Endothelial cell of umbilical vein (primary cell): Measurements from ENCODE around the gene HTR3A. TPM values are rescaled to one million over a fixed set of nuclear protein-coding genes. Genes with fewer than 3 reads are reported as not detected.

ENCODE experiments used
- BruUV-seq: library from RNA; stranded (reverse); fragments of 400-500 nt; replicated peaks from 2 replicates; lab custom pipeline; 2021; lab: Mats Ljungman, UMichigan
- CTCF ChIA-PET: fragments of 300-600, 350-600 bp; sonication (Branson Sonifier 250); formaldehyde crosslinking; loops from one replicate; lab custom pipeline; 2021; ENCODE audit warnings: antibody characterized with exemption, inconsistent platforms; lab: Charles Lee
- POLR2A ChIA-PET: fragments of 300-600, 350-600 bp; sonication (Branson Sonifier 250); formaldehyde crosslinking; loops from one replicate; lab custom pipeline; 2021; ENCODE audit warnings: antibody characterized with exemption, inconsistent platforms; lab: Charles Lee
- DNase-seq: peaks from one replicate; pipeline ENCODE4 v3.0.0-alpha.2; 2011; ENCODE audit warnings: low read depth, low spot score
- FAIRE-seq: peaks from 2 replicates; lab custom pipeline; 2011; peaks lifted over from hg19 to GRCh38; lab: Jason Lieb, UNC
- H2AFZ ChIP-seq: 2 replicates; pipeline ENCODE4 v1.6.0; 2012; ENCODE audit warnings: low read depth, low read length, control low read depth, inconsistent platforms
- H3K27ac ChIP-seq: 2 replicates; pipeline ENCODE4 v1.5.1; 2011; ENCODE audit warnings: low read depth, mild to moderate bottlenecking, control low read depth, low read length, moderate library complexity; ENCODE audit not compliant: insufficient read depth
- H3K27me3 ChIP-seq, 2 experiments: 2 replicates each; pipeline versions ENCODE4 v1.6.0 to v1.6.1; 2011; ENCODE audit warnings: low read length in 2 of 2, mixed read lengths in 1 of 2; ENCODE audit not compliant: control insufficient read depth in 2 of 2, insufficient read depth in 2 of 2
- H3K36me3 ChIP-seq, 2 experiments: 2 replicates in 1 of 2; 3 replicates in 1 of 2; pipeline ENCODE4 v1.5.1; 2011; ENCODE audit warnings: low read length in 2 of 2, mild to moderate bottlenecking in 1 of 2, moderate library complexity in 1 of 2; ENCODE audit not compliant: control insufficient read depth in 2 of 2, insufficient read depth in 2 of 2; ENCODE audit errors: extremely low read depth in 1 of 2
- H3K4me1 ChIP-seq: 3 replicates; pipeline ENCODE4 v1.5.1; 2011; ENCODE audit warnings: mild to moderate bottlenecking, low read length; ENCODE audit not compliant: control insufficient read depth, insufficient read depth; ENCODE audit errors: extremely low read depth
- H3K4me2 ChIP-seq: 2 replicates; pipeline ENCODE4 v1.6.1; 2011; ENCODE audit warnings: low read length, control low read depth, mixed read lengths; ENCODE audit not compliant: insufficient read depth
- H3K4me3 ChIP-seq, 3 experiments: fragments of 200-600 bp in 1 of 3; sonication (generic), shearing (Covaris generic) in 1 of 3; replicated peaks in 1 of 3; 2 replicates each; pipeline ENCODE4 v1.5.1; 2011 to 2016; ENCODE audit warnings: control low read depth in 3 of 3, low read length in 3 of 3, mild to moderate bottlenecking in 2 of 3, inconsistent platforms in 1 of 3, low read depth in 1 of 3, moderate library complexity in 1 of 3; ENCODE audit not compliant: insufficient read depth in 1 of 3
- H3K79me2 ChIP-seq: 2 replicates; pipeline ENCODE4 v1.6.0; 2012; ENCODE audit warnings: low read length, inconsistent platforms; ENCODE audit not compliant: control insufficient read depth, insufficient read depth
- H3K9ac ChIP-seq: replicated peaks from 2 replicates; pipeline ENCODE3; 2011; ENCODE audit warnings: low read length, control low read depth; ENCODE audit not compliant: insufficient read depth; ENCODE audit errors: extremely low read depth
- H3K9me1 ChIP-seq: replicated peaks from 3 replicates; pipeline ENCODE4 v1.6.0; 2011; ENCODE audit warnings: mild to moderate bottlenecking, low read length; ENCODE audit not compliant: control insufficient read depth, insufficient read depth; ENCODE audit errors: extremely low read depth
- H3K9me3 ChIP-seq: replicated peaks from 2 replicates; pipeline ENCODE4 v1.5.1; 2012; ENCODE audit warnings: low read length, inconsistent platforms; ENCODE audit not compliant: control insufficient read depth, insufficient read depth
- H4K20me1 ChIP-seq: replicated peaks from 2 replicates; pipeline ENCODE3; 2011; ENCODE audit warnings: mild to moderate bottlenecking, low read length; ENCODE audit not compliant: control insufficient read depth, insufficient read depth; ENCODE audit errors: extremely low read depth
- EZH2 ChIP-seq: IDR thresholded peaks from 2 replicates; pipeline ENCODE4 v1.6.1; 2012; ENCODE audit warnings: borderline replicate concordance, low read depth, mild to moderate bottlenecking, moderate library complexity, low read length, inconsistent platforms; ENCODE audit not compliant: severe bottlenecking
- FOS ChIP-seq: IDR thresholded peaks from 2 replicates; pipeline ENCODE4 v1.6.1; 2011; ENCODE audit warnings: mild to moderate bottlenecking, low read length, moderate library complexity, borderline replicate concordance; ENCODE audit not compliant: insufficient read depth
- GATA2 ChIP-seq: IDR thresholded peaks from 2 replicates; pipeline ENCODE4 v1.7.0; 2011; ENCODE audit warnings: low read depth, mild to moderate bottlenecking, moderate library complexity, mixed read lengths, low read length; ENCODE audit not compliant: insufficient read length, insufficient read depth
- JUN ChIP-seq: IDR thresholded peaks from 2 replicates; pipeline ENCODE4 v1.6.1; 2011; ENCODE audit warnings: borderline replicate concordance, low read depth; ENCODE audit not compliant: insufficient read length, insufficient read depth
- MYC ChIP-seq: IDR thresholded peaks from one replicate; pipeline ENCODE4 v1.6.1; 2011; ENCODE audit warnings: mild to moderate bottlenecking, low read depth, low read length
- POLR2A ChIP-seq: IDR thresholded peaks from 2 replicates; pipeline ENCODE4 v1.6.1; 2012; ENCODE audit warnings: low read depth, mild to moderate bottlenecking, control low read depth, low read length
- POLR2AphosphoS5 ChIP-seq: IDR thresholded peaks from 2 replicates; pipeline ENCODE4 v1.6.1; 2012; ENCODE audit warnings: low read depth, mild to moderate bottlenecking, control low read depth, low read length, moderate library complexity; ENCODE audit not compliant: insufficient read depth
- dilution Hi-C: fragments of 300-500 bp; cut with MboI; formaldehyde crosslinking; loops from one replicate; pipeline ENCODE4 v1.15.0; 2019; ENCODE audit warnings: low sequenced_read_pairs; ENCODE audit not compliant: extremely low pct_ligation_motif_present
- intact Hi-C: fragments of 100-400 bp; cut with micrococcal nuclease; formaldehyde crosslinking; loops from one replicate; pipeline ENCODE4 v1.10.0; 2022
- polyA plus RNA-seq, 4 experiments: library from polyadenylated mRNA; depleted of rRNA in 3 of 4; stranded (reverse) in 3 of 4; unstranded in 1 of 4; fragments of >200 nt; gene quantifications; 2 replicates each; pipeline versions ENCODE4 v1.2.1 to v1.2.3, GENCODE V29; 2011 to 2012; ENCODE audit warnings: missing spikeins in 1 of 4
- total RNA-seq: library from RNA; stranded (reverse); gene quantifications from 2 replicates; pipeline ENCODE4 v1.2.3, GENCODE V29; 2021
- TF ChIP-seq, protein P1 (sequence below), 2 donors: IDR thresholded peaks; 1 replicate in 1 of 2; 2 replicates in 1 of 2; pipeline ENCODE4 v1.5.1; 2011; ENCODE audit warnings: low read length in 2 of 2, mild to moderate bottlenecking in 2 of 2, moderate library complexity in 2 of 2, control low read depth in 1 of 2, inconsistent platforms in 1 of 2, low read depth in 1 of 2; ENCODE audit not compliant: insufficient read depth in 1 of 2; ENCODE audit errors: extremely low read depth in 1 of 2
- TF ChIP-seq, protein P2 (sequence below): IDR thresholded peaks from 2 replicates; pipeline ENCODE4 v1.6.1; 2011; ENCODE audit not compliant: insufficient read depth, insufficient read length

The HTR3A gene
- total and polyA plus RNA-seq, 2 donors (not counting 3 experiments of a cell fraction or from before 2014, with no cell fraction given), result not detected

DNA sequence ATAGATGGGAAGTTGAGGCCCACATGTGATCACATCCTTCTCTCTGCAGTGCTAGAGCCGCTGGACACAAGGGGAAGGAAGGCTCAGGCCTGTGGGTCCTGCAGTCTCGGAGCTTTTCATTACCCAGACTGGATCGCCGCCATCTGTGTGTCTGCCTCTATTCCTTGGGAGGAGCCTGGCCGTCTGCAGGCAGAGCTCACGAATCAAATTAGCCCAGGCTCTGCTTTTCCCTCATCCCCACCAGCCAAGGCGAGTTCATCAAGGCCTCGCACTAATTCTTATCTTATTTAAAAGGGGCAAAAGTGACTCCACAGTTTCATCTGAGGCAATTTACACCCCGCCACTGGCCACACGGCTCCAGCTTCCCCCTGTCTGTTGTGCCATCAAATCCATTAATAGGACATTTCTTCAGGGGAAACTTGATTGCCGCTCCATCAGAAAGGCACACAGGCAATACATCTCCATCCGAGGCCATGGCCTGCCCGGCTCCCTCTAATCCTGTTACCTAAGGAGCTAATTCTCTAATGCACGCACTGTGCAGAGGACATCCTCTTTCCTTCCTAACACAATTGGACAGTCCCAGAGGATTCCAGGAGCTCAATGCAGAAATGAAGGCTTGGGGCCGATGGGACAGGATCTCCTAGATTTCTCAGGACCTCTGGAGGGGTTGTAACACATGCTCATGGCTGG is 3.3 kb upstream of the HTR3A start:
- CTCF ChIA-PET, result interaction anchor here (1.2 kb wide), 1 partner anchor 289 kb away, joined by 3 read pairs; no protein-coding TSS in a partner anchor
- BruUV-seq, result no TSS peak
- POLR2A ChIA-PET, result no interaction called here

More for the DNA sequence above, 3.3 kb upstream of the HTR3A start:
- Histone ChIP-seq H2AFZ (no peak overlapping the region), H4K20me1 (no peaks in the 10 kb centered on the region), H3K4me1 (peaks cover 4% of the 10 kb centered on the region), H3K36me3 (no peaks in the 10 kb centered on the region), H3K27ac (no peak overlapping the region), H3K4me2 (no peak overlapping the region), H3K9ac (no peak overlapping the region), H3K27me3 (peaks cover 6 to 9% of the 10 kb centered on the region in 2 experiments), H3K9me3 (no peaks in the 10 kb centered on the region), H3K79me2 (no peaks in the 10 kb centered on the region), H3K4me3 (no peak overlapping the region), H3K9me1 (no peaks in the 10 kb centered on the region)
- DNase-seq (no peak), FAIRE-seq (no peak)
- TF ChIP-seq JUN (no peak), FOS (no peak), GATA2 (no peak), EZH2 (no peak), POLR2A (no peak), POLR2AphosphoS5 (no peak), MYC (no peak)
- TF ChIP-seq, protein P1, sequence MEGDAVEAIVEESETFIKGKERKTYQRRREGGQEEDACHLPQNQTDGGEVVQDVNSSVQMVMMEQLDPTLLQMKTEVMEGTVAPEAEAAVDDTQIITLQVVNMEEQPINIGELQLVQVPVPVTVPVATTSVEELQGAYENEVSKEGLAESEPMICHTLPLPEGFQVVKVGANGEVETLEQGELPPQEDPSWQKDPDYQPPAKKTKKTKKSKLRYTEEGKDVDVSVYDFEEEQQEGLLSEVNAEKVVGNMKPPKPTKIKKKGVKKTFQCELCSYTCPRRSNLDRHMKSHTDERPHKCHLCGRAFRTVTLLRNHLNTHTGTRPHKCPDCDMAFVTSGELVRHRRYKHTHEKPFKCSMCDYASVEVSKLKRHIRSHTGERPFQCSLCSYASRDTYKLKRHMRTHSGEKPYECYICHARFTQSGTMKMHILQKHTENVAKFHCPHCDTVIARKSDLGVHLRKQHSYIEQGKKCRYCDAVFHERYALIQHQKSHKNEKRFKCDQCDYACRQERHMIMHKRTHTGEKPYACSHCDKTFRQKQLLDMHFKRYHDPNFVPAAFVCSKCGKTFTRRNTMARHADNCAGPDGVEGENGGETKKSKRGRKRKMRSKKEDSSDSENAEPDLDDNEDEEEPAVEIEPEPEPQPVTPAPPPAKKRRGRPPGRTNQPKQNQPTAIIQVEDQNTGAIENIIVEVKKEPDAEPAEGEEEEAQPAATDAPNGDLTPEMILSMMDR (IDR thresholded peaks at IDR 0.05; ENCODE audit: extremely low read depth in 1 of 2, insufficient read depth in 1 of 2, low read depth in 1 of 2, low read length in 2 of 2), result no peak
- TF ChIP-seq, protein P2, sequence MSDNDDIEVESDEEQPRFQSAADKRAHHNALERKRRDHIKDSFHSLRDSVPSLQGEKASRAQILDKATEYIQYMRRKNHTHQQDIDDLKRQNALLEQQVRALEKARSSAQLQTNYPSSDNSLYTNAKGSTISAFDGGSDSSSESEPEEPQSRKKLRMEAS, result no peak
- dilution Hi-C loops, result no loop called here
- intact Hi-C loops, result no loop called here
